HG03457 (cell line): ENCODE results near the gene PDE4D.
"Not testable (repeated sequence)": the region's sequence is repeated elsewhere in the genome, so short reads cannot be mapped to it uniquely, and the experiment has no call there.

ENCODE experiments used
- ATAC-seq: cut with Tn5 transposase; IDR thresholded peaks from one replicate; pipeline ENCODE4 v1.9.1; 2021; ENCODE audit warnings: moderate number of reproducible peaks; ENCODE audit not compliant: unreplicated experiment

Gene PDE4D

DNA sequence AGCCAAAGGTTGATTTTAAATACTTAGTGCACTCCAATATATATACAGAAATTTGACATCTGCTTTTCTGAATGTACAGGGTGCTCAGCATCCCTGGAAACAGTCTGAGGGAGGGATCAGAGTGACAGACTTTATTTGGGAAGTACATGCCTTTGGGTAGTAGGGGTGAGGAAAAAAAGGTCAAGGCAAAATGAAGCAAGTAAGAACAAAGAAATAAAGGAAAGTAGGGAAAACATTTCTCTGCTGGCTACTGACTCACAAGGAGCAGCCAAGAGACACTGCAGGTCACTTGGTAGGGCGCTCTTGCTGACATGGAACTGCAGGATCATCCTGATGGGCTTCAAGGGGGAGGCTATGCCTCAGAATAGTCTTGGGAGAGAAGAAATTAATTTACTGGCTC is 929.7 kb downstream of the PDE4D start:
- no peak for ATAC-seq

DNA sequence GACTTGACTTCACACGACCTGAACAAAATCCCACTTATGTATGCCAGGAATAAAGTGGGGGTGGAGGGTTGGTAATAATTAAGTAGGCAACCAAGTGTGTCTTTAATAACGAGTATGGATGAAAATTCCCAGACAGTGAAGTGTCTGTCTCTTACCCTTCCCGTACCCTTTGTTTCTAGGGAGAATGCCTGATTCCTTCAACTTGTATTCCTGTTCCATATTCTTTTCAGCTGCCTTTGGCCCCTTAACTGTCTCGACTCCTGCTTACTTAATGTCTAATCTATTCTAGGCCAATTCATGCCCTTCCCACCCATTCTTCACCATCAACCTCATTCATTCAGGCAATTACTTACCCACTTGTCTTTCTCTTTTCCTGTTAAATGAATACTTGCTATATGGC is 930.2 kb downstream of the PDE4D start:
- no peak for ATAC-seq

DNA sequence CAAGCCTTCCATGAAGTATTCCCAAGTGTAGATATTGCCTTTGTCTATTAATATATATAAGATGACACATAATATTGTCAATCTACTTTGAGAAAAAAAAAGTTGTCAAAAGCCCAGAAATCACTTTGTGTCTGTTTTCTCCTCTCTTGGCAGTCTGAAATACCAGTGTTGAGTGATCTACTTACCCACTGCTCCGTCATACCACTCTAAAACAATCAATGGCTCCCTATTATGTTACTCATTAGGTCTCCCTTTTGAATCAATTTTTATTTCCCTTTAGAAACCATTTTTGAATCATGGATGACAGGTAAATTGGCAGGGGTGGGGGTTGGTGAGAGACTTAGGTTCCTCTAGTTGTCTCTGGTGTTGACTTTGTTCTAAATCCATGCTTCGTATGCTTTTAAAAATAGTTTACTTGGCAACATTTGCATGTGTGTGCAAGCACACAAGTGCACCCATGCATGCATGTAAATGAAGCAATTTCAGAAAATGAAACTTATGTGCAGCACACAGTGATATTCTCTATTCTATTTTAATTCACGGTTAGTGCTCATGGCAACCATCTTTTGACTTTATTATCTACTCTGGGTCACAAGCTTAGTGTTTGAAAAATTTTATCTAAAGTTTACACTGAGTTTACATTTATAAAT is 931.8 kb downstream of the PDE4D start:
- ATAC-seq, result no peak

DNA sequence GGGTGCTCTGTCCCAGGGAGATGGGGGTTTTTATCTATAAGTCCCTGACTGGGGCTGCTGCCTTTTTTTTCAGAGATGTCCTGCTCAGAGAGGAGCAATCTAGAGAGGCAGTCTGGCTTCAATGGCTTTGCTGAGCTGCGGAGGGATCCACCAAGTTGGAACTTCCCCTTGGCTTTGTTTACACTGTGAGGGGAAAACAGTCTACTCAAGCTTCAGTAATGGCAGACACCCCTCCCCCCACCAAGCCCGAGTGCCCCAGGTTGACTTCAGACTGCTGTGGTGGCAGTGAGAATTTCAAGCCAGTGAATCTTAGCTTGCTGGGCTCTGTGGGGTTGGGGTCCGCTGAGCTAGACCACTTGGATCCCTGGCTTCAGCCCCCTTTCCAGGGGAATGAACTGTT is 934.8 kb downstream of the PDE4D start:
- no peak for ATAC-seq

DNA sequence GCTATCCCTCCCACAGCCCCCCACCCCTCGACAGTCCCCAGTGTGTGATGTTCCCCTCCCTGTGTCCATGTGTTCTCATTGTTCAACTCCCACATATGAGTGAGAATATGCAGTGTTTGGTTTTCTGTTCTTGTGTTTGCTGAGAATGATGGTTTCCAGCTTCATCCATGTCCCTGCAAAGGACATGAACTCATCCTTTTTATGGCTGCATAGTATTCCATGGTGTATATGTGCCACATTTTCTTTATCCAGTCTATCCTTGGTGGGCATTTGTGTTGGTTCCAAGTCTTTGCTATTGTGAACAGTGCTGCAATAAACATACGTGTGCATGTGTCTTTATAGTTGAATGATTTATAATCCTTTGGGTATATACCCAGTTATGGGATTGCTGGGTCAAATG is 940.3 kb downstream of the PDE4D start:
- not testable (repeated sequence) for ATAC-seq

DNA sequence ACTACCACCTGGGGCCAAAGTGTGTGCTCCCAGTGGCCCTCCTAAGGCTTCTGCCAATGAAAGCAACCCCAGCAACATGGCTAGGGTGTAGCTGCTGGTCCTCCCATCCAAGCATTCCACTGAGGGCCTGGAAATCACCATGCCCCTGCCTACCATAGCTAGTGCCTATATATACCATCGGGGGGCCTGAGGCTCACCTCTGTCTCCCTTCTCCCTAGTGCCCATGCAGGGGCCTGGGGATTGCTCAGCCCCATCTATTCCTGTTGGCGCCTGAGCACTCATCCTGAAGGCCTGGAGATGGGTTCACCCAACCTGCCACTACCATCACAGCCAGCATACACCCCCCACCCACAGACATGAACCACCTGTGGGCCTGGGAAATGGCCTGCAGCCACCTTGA is 943.3 kb downstream of the PDE4D start:
- ATAC-seq, result no peak

DNA sequence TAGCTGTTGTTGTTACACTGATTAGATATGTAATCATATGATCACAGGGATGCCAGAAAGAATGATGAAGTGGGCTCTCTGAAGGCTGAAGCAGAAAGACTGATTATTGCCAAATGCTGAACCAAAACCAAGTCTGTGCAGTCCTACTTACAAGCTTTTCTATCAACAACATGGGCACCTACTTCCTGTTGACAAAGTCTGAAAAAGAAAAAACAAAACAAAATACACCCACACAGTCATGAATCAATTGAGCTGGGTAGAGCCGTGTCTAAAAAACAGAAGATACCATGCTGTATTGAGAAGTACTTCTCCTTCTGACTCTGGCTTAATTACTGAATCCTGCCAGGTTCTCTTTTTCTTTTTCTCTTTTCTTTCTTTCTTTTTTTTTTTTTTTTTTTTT is 947.3 kb downstream of the PDE4D start:
- no peak for ATAC-seq

DNA sequence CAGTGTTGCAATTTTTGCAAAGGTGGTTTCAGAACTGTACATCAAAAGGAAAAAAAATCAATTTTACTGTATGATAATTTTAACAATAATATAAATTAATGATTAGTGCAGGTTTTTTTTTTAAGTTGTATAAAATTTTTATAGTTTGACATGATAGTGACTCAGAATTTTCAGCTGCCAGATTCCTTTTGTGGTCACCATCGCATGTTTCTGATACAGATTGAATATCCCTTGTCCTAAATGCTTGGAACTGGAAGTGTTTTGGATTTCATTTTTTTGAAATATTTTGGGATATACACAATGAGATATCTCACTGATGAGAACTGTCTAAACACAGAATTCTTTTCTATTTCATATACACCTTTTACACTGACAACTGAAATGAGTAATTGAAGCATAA is 949.3 kb downstream of the PDE4D start:
- ATAC-seq, result no peak

DNA sequence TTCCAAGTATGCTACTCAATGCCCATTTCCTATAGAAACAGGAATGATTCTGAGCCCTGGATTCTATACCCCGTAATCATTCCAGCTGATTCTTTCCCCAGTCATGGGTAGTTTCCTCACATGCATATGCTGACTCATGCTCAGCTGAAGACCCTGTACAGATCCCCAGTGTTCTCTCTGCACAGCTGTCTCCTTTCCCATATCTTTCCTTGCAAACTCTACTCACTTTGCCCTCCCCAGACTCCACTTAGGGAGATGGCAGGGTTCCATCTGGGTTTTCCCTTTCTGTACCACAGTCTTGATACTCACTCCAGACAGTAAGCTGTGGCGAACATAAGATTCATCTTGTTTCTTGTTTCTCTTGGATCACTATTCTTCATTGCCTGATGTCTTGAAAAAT is 953.1 kb downstream of the PDE4D start:
- no peak for ATAC-seq

DNA sequence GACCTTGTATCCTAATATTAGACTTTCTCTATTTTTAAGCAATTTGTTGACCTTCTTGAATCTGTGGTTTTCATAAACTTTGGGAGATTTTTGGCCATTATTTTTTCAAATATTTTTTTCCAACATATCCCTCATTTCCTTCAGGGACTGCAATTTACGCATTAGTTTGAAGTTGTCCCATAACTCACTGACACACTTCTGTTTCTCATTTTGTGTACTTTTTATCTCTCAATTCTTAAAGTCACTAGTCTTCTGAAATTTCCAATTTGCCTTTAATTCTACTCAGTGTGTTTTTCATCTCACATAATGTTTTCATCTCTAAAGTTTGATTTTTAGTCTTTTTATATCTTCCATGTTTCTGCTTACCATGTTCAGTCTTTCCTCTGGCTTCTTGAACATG is 953.9 kb downstream of the PDE4D start:
- ATAC-seq, result no peak

DNA sequence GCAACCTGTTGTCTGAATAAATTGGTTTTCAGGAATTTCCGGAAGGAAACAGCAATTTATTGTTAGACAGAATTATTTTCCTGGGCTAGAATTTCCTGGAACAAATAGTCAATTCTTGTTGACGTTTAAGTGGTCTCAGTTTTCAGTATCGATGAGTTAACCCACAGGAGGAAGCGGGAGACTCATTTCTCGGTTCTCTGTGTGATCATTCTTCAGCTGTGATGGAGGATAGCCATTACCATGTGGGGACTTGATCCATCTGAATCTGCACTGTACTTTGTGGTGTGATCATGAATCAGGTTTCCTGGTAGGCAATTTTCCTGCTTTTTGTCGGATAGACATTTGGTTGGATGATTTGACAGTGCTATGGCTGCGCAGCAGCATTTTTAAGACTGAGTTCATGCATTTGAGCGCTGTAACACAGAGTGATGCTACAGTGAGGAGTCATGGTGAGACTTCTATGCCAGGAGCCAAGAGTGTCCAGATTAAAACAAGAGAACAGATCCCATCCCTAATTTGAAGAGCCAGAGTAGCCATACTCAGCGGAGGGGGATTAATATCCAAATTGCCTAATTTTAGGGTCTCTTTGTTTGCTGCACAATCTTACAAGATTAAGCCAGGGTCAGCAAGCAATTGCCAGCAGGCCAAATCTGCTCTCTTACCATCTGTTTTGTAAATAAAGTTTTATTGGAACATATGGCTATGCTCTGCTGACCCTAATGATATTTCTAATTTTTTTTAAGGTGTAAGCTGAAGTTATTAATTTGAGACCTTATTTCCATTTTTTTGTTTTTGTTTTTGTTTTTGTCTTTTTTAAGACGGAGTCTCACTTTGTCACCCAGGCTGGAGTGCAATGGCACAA is 954.7 kb downstream of the PDE4D start:
- ATAC-seq, result no peak

DNA sequence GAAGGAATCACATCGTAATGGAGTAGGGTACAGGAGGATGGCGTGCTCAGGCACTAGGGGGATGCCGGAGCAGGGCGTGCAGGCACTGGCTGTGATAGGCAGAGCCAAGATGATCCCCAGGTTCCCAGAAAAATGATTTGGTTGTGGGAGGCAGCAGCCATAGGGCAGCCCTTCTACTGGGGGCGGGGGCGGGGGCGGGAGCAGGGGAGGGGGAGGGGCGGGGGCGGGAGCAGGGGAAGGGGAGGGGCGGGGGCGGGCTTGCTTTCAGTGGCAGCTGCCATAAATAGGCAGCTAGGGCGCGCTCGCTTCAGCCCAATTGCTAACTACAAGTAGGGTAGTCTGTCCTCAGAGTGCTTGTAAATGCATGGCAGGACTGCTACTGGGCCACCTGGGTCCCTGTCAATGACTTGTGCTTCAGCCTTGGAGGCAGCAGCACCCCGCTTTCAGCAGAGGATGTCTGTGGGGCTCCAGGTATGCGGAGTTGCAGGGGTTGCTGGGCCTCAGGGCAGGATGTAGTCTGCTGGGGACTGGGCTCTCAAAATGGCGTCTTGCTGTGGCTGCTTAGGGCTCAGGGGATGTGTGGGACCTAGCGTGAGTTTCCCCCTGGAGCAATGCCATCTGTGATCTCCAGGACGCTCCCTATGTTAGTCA is 956.4 kb downstream of the PDE4D start:
- no peak for ATAC-seq

DNA sequence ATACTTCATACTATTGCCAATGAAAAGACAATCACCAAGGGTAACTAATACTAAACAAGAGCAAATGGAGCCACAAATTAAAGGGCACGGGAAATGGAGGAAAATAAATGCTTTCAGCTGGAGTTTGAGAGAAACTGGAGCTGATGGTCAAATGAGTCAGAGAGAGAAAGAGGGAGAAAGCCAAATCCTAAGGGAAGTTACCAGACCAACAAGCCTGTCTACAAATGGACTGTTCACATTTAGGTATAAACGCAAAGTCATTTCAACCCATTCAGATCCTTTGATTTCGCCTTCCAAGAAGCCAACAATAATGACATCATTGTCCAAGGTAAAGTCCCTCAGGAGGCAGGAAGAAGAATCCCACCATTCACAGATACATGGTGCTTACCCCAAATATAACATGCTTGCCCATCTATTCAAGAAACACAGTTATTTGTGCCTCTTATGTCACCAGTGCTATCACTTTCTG is 958.9 kb downstream of the PDE4D start:
- ATAC-seq, result no peak

DNA sequence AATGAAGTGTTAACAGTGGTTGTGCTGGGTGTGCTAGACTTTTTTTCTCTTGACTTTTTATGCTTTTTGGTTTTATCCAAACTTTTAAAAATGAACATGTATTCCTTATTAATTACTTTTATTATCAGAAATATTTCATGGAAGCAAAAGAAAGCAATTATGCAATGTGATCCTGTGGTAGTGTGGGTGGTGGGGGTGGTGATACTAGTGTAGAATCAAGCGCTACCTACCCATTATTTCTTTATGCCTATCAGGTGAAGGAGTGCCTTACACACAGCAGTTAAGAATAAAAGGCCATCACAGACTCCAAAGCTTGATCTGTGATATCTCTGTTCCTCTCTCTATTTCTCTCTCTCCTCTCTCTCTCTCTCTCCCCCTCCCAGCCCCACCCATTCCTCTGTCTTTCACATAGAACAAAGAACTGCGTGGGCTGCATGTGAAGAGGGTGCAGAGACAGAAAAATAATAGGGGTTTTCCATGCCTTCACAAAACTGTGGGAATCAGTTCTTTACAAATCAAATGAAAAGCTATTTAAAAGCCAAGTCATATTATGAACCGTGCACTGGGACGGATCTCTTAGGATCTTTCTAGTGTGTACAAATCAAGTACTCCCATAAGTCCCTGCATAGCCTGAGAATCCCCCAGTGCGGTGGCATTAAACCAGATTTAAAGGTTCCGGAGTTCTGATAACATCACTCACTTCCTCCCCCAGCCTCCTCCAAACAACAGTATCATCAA is 959.5 kb downstream of the PDE4D start:
- no peak for ATAC-seq

DNA sequence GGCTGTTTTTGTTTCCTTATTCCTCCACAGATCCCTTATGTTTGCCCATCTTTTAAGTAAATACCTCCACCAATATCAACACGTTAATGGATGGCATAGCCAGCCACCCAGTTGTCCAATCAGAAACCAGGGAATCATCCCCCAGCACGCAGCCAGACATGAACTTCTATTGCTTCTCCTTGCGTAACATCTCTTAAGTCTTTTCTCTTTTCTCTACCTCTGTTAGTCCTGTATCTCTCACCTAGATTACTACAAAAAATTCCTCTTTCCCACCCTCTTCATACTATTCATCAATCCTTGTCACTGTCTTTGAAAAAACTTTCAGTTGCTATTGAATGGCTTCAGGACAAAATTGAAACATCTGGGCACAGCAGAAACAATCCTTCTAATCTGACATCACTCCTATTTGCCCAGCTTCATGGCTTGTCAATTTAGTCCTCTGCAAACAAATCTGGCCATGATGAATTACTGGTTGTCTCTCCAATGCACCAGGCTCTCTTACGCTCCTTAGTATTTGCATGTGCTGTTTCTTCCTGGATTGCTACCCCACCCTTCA is 961.4 kb downstream of the PDE4D start:
- no peak for ATAC-seq

DNA sequence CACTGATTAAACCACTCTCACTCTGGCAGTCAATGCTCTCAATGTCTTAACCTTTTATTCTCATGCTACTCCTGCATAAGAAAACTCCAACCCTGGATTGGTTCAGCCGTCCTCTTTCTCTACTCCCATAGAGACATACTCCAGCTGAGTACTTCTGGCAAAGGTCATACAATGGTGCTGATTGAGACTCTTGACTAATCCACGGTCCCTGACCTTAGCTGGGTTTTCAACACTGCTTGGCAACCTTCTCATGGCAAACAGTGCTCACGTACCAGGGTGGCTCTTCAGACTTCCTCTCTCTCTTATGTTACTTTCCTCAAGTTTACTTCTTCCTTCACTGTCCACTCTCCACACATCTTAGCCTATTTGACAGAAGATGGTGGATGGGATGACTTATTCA is 963.0 kb downstream of the PDE4D start:
- ATAC-seq, result no peak

DNA sequence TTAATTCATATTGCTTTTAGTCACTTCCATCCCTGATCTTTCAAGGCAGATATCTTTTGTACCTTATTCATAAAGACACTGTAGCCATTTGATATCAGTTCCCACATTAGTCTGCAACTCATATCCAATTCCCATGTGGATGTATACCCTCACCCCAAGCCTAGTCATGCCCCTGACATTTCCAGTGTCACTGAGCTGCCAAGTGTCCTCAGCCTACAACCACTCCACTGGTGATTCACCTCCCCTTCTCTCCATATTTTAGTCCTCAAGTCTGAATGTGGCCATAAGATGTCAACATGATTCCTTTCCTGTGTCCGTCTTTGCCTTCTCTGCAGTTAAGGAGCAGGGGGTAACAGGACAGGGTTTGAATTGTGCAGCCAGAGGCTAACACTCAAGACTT is 963.8 kb downstream of the PDE4D start:
- ATAC-seq, result no peak

DNA sequence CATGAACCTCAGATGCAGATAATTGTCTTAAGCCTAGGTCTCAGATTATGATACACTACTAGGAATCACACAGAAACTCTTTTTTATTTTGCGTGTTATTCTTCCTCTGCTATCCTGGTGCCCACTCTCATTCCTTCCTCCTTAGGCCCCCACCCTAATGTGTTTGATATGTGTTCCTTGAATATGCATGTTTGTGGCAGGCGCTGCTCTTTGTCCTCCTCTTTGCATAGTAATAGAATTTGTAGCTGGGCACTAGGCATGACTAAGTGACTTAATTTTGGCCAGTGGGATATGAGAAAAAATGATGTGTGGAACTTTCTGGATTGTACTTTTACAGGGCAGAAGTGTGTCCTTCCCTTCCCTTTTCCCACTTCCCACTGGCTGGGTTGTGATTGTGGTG is 965.6 kb downstream of the PDE4D start:
- no peak for ATAC-seq

DNA sequence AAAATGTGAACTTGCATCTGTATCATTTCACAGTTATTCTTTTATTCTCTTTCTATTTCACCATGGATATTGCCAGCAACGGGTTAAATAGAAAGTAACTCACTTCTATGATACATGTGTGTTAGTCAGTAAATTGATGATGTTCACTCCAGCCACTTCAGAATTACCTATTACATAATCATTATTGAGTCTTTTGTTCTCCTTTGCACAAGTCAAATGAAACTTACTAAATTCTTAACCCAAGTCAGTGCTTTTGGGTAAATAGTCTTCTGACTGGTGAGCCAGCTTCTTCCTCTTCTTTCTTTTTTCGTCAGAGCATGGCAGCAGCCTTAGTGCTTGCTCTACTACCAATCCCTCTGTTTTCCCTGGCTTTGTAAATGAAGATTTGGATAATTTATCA is 966.3 kb downstream of the PDE4D start:
- ATAC-seq, result no peak

DNA sequence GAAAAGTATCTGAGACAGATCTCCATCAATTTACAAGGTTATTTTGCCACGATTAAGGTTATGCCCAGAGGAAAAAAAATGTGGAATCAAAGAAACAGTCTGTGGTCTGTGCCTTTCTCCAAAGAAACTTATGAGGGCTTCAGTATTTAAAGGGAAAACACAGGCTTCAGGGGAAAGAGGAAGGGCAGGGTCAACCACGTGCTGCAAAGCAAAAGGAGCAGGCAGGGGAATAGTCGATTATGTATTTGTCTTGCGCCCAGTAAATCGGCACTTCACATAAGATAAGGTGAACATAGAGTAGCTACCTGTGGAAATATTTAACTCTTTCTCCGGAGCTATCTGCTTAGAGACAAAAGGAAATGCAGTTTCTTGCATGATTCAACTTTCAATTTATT is 967.0 kb downstream of the PDE4D start:
- ATAC-seq, result no peak
